ENCODE data around the gene FMO2.

Gene FMO2, protein sequence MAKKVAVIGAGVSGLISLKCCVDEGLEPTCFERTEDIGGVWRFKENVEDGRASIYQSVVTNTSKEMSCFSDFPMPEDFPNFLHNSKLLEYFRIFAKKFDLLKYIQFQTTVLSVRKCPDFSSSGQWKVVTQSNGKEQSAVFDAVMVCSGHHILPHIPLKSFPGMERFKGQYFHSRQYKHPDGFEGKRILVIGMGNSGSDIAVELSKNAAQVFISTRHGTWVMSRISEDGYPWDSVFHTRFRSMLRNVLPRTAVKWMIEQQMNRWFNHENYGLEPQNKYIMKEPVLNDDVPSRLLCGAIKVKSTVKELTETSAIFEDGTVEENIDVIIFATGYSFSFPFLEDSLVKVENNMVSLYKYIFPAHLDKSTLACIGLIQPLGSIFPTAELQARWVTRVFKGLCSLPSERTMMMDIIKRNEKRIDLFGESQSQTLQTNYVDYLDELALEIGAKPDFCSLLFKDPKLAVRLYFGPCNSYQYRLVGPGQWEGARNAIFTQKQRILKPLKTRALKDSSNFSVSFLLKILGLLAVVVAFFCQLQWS

DNA sequence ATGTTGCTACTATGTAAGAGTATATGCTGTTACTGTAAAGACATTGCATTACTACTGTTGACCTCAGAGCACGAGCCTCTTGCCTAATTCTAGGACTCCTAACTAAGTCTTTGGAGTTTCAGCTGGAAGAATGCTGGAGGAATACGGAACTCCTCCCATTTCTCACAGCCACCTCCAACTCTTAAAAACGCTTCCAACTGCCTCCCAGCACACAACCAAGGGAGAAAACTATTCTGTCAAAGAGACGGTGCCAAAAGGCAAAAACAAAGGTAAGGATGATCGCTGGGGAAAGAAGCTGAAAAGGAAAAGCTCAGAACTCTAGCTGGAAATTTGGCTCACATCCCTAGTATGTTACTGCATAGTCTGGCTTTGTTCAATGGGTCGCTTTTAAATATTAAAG is at the start of gene FMO2:
Gene FMO2, plus strand, starts transcription at position 210 of the 400 bp plus-strand sequence. CDS start 414 bp downstream, outside the sequence.
- no peak for DNase-seq (ENCODE audit: extremely low spot score)
- CTCF ChIA-PET = interaction anchor here (1.0 to 1.6 kb wide), 4 partner anchors 10 to 221 kb away, joined by 3 to 7 read pairs (median 4); no protein-coding TSS in a partner anchor
- POLR2A ChIA-PET = no interaction called here
- TF ChIP-seq, protein P1, sequence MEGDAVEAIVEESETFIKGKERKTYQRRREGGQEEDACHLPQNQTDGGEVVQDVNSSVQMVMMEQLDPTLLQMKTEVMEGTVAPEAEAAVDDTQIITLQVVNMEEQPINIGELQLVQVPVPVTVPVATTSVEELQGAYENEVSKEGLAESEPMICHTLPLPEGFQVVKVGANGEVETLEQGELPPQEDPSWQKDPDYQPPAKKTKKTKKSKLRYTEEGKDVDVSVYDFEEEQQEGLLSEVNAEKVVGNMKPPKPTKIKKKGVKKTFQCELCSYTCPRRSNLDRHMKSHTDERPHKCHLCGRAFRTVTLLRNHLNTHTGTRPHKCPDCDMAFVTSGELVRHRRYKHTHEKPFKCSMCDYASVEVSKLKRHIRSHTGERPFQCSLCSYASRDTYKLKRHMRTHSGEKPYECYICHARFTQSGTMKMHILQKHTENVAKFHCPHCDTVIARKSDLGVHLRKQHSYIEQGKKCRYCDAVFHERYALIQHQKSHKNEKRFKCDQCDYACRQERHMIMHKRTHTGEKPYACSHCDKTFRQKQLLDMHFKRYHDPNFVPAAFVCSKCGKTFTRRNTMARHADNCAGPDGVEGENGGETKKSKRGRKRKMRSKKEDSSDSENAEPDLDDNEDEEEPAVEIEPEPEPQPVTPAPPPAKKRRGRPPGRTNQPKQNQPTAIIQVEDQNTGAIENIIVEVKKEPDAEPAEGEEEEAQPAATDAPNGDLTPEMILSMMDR (IDR thresholded peaks at IDR 0.05; ENCODE audit: control extremely low read depth, extremely low read depth, low read depth, missing control alignments) = no peak

DNA sequence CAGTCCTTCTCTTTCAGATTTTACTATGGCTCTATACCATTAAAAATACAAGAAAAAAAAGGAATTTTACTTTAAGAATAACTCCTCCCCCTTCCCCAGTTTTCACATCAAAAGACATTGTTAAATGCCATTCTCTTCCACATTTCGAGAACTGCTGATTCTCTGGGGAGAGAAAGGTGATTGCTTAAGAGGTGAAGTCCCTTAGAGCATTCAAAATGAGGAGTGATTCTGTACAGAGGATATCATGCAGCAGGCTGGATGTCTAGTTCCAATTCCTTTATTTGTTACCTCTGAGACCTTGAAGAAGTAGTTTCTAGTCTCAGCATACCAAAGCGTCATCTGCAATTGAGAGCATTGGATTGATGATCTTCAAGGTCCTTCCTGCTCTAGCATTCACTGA is 47.5 kb upstream of the FMO2 start:
- ChIA-PET CTCF (no interaction called here), POLR2A (no interaction called here)

DNA sequence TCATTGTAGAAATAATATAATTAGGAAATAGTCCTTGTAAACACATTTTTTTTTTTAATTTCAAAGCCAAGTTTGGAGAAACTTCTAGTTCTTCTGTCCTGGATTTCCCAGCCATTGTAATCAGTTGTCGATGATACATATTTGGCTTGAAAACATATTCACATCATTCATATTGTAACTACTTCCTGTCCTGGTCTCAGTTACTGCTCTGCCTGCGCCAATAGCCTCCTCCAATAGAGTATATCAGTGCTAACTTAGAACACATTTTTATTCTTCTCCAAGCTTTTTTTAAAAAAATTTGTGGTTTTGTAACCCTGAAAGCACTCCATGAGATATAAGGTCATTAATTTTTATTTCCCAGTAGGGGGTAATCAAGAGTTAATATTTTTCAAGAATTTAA is 46.1 kb upstream of the FMO2 start:
- TF ChIP-seq, protein P1 (IDR thresholded peaks at IDR 0.05; ENCODE audit: control extremely low read depth, extremely low read depth, low read depth, missing control alignments) = no peak
- no peak for DNase-seq (ENCODE audit: extremely low spot score)
- ChIA-PET CTCF (no interaction called here), POLR2A (no interaction called here)

More for the DNA sequence above, 47.5 kb upstream of the FMO2 start:
- no peak for DNase-seq (ENCODE audit: extremely low spot score)
- TF ChIP-seq, protein P1 (IDR thresholded peaks at IDR 0.05; ENCODE audit: control extremely low read depth, extremely low read depth, low read depth, missing control alignments) = no peak

DNA sequence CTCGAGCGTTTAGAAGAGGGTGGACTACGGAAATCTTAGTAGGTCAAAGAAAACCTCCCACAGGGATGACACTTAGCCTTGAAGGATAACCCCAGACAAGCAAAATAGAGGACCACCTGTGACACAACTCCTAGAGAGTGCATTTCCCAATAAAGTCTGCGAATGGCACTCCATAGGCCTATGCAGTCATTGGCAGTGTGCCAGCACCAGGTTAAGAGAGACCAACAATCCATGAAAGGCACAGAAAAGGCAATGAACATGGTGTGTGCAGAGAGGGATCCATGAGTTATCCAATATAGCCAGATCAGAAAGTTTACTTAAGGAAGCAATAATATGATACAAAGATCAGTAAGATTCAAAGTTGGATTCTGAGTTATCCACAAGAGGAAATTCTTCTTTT is 45.2 kb upstream of the FMO2 start:
- TF ChIP-seq, protein P1 (IDR thresholded peaks at IDR 0.05; ENCODE audit: control extremely low read depth, extremely low read depth, low read depth, missing control alignments) = no peak
- no peak for DNase-seq (ENCODE audit: extremely low spot score)
- ChIA-PET POLR2A (no interaction called here), CTCF (no interaction called here)

DNA sequence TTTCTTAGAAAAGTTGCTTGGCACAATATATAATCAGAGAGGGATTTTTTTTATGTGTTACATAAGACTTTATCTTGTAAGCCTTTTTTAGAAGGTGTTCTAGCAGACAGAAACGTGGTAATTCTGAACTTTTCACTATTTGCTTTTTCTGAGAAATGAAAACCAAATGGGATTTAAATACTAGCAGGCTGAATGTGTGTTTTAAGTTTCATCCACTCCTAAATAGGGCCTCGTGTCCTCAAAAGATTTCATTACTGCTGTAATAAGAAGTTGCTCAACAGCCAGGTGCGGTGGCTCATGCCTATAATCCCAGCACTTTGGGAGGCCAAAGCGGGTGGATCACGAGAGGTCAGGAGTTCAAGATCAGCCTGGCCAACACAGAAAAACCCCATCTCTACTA is 44.7 kb upstream of the FMO2 start:
- ChIA-PET CTCF (no interaction called here), POLR2A (no interaction called here)
- TF ChIP-seq, protein P1 (IDR thresholded peaks at IDR 0.05; ENCODE audit: control extremely low read depth, extremely low read depth, low read depth, missing control alignments) = no peak
- DNase-seq (ENCODE audit: extremely low spot score) = no peak

DNA sequence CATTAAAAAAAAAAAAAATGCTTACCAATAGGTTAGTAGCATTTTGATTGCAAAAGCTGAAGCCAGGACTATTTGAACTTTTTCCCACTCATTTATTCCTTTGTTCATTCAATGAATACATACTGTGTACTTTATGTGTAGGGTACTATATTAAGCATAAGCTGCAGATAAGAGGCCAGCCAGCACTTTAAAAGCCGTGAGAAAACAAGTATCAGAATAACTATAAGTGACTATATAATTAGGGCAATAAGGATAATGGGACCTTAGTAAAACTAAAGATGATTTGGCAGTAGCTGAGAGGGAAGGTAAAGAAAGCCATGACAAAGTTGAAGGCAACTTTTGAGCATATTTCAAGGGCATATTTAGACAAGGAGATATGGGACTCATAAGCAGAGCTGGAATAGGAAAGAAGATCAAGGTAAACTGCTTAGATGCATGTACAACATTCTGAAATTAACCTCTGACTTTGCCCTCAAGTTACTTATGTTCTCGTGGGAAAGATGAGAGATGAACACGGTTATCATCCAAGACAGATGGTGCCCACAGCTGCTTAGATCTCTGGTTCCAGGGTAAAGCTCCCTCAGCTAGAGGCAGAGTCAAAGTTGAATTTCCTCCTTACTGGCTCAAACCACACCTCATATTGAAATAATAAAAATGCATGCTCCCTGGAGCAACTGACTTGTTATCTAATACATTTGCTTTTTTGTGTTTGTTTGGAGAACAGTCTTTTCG is 44.0 kb upstream of the FMO2 start:
- POLR2A ChIA-PET = no interaction called here
- TF ChIP-seq, protein P1 (IDR thresholded peaks at IDR 0.05; ENCODE audit: control extremely low read depth, extremely low read depth, low read depth, missing control alignments) = no peak
- DNase-seq (ENCODE audit: extremely low spot score) = no peak
- CTCF ChIA-PET = interaction anchor here (0.6 kb wide), 1 partner anchor 80 kb away, joined by 3 read pairs; no protein-coding TSS in a partner anchor

Data from GM10248 (cell line).